Large intestine (tissue), 3 donors: ENCODE data around the gene MYBPC1. TPM values are rescaled to one million over a fixed set of nuclear protein-coding genes. Genes with fewer than 3 reads are reported as not detected.
"Not testable (repeated sequence)": the region's sequence is repeated elsewhere in the genome, so short reads cannot be mapped to it uniquely, and the experiment has no call there.

Experiments used
- DNase-seq, 2 donors: peaks; one replicate each; pipeline versions ENCODE4 v3.0.0 to v3.0.0-alpha.2; 2013
- H3K27ac ChIP-seq: one replicate; pipeline ENCODE4 v1.5.1; 2013; ENCODE audit warnings: low read length
- H3K27me3 ChIP-seq: 2 replicates; pipeline ENCODE4 v1.6.1; 2013; ENCODE audit warnings: low read length; ENCODE audit not compliant: control insufficient read depth, insufficient read depth
- H3K36me3 ChIP-seq: 2 replicates; pipeline ENCODE4 v1.6.1; 2013; ENCODE audit warnings: low read length; ENCODE audit not compliant: control insufficient read depth, insufficient read depth
- H3K4me1 ChIP-seq: one replicate; pipeline ENCODE4 v1.6.1; 2013; ENCODE audit warnings: low read length; ENCODE audit not compliant: control insufficient read depth, insufficient read depth
- H3K4me3 ChIP-seq: one replicate; pipeline ENCODE4 v1.5.1; 2013; ENCODE audit warnings: low read length
- H3K9me3 ChIP-seq: one replicate; pipeline ENCODE4 v1.6.1; 2013; ENCODE audit warnings: mild to moderate bottlenecking, low read depth, low read length, moderate library complexity; ENCODE audit not compliant: control insufficient read depth
- WGBS: methylation state at CpG from one replicate; pipeline ENCODE4 v1.1.5; 2013; ENCODE audit warnings: low lambda C conversion rate; ENCODE audit not compliant: insufficient coverage; 5-methylcytosine and 5-hydroxymethylcytosine counted together
- polyA plus RNA-seq: library from polyadenylated mRNA; unstranded; fragments of 120-200 nt; gene quantifications from one replicate; pipeline ENCODE4 v1.2.1, GENCODE V29; 2013

Gene MYBPC1
- polyA plus RNA-seq, 1 donor: 4.0 TPM

GRCh38 chr12:101722392-101722791 lies 127.6 kb downstream of the MYBPC1 start:
- H3K4me3 ChIP-seq: no peak overlapping the region
- H3K27ac ChIP-seq: no peak overlapping the region
- H3K27me3 ChIP-seq: no peaks in the 10 kb centered on the region
- WGBS: 100% methylated on average over 1 of the region's 4 CpGs
- H3K9me3 ChIP-seq: no peaks in the 10 kb centered on the region
- no peaks in the 10 kb centered on the region for H3K4me1 ChIP-seq
- no peak for DNase-seq
- peaks cover 33% of the 10 kb centered on the region for H3K36me3 ChIP-seq

- Histone ChIP-seq H3K27ac (no peak overlapping the region), H3K27me3 (no peaks in the 10 kb centered on the region), H3K36me3 (peaks cover 33% of the 10 kb centered on the region), H3K4me1 (no peaks in the 10 kb centered on the region), H3K9me3 (no peaks in the 10 kb centered on the region), H3K4me3 (no peak overlapping the region)
- no peak for DNase-seq
Measured at GRCh38 chr12:101727098-101727497, 132.3 kb downstream of the MYBPC1 start.

DNA sequence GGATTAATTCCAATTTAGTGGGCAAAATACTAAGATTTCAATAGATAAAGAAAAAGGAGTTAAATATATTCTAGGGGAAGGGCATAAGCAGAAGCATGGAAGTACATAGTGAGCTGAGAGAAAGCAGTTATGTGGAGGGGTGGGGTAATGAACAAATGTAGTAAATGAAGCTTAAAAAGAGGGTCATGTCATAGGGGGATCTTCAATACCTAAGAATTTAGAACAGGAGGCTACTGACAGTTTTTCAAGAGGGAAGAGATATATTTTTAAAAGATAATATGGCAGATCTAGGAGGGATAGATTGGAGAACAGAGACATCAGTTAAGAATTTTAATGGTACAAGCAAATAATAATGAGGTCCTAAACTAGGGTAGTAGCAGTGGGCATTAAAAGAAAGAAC lies 135.1 kb downstream of the MYBPC1 start:
- no peak overlapping the region for H3K27ac ChIP-seq
- H3K36me3 ChIP-seq: peaks cover 27% of the 10 kb centered on the region
- no peaks in the 10 kb centered on the region for H3K9me3 ChIP-seq
- no peak for DNase-seq
- H3K4me3 ChIP-seq: no peak overlapping the region
- H3K4me1 ChIP-seq: no peaks in the 10 kb centered on the region
- no peaks in the 10 kb centered on the region for H3K27me3 ChIP-seq

DNA sequence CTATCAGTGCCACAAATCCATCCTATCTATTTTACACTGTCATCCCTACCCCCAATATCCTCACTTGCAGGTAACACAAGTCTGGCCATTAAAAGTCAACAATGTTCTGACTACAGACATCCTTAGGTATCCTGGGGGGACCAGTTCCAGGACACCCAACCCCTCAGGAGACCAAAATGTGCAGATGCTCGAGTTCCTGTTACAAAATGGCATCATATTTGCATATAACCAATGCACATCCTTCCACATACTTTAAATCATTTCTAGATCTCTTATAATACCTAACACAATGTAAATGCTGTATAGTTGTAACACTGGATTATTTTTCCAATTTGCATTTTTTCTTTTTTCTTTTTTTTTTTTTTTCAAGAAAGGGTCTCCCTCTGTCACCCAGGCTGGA lies 137.5 kb downstream of the MYBPC1 start:
- Histone ChIP-seq H3K9me3 (no peaks in the 10 kb centered on the region), H3K27me3 (no peaks in the 10 kb centered on the region), H3K4me3 (no peak overlapping the region), H3K36me3 (peaks cover 22% of the 10 kb centered on the region), H3K4me1 (no peaks in the 10 kb centered on the region), H3K27ac (no peak overlapping the region)
- no CpG with 5 or more reads among the region's 1 CpG for WGBS
- DNase-seq: no peak

GRCh38 chr12:101733166-101733565 lies 138.4 kb downstream of the MYBPC1 start:
- WGBS: no CpG with 5 or more reads among the region's 2 CpGs
- DNase-seq: no peak

GRCh38 chr12:101734482-101734881 lies 139.7 kb downstream of the MYBPC1 start:
- DNase-seq, H3K27me3 ChIP-seq, H3K27ac ChIP-seq, H3K9me3 ChIP-seq, H3K4me1 ChIP-seq, H3K4me3 ChIP-seq: not testable (repeated sequence)
- peaks cover 30% of the 10 kb centered on the region for H3K36me3 ChIP-seq
- WGBS: 80% methylated on average over 1 of the region's 5 CpGs

More at GRCh38 chr12:101733166-101733565, 138.4 kb downstream of the MYBPC1 start:
- no peak overlapping the region for H3K27ac ChIP-seq
- H3K4me1 ChIP-seq: no peaks in the 10 kb centered on the region
- H3K27me3 ChIP-seq: no peaks in the 10 kb centered on the region
- no peak overlapping the region for H3K4me3 ChIP-seq
- peaks cover 20% of the 10 kb centered on the region for H3K36me3 ChIP-seq
- H3K9me3 ChIP-seq: no peaks in the 10 kb centered on the region

Other genes starting within 250 kb of the MYBPC1 start
- 97.6 TPM for gene ARL1, start 187.2 kb upstream of the MYBPC1 start, polyA plus RNA-seq
- 0.13 TPM for gene SPIC, start 119.6 kb upstream of the MYBPC1 start, polyA plus RNA-seq
- 174 TPM for gene CHPT1, start 102.7 kb downstream of the MYBPC1 start, polyA plus RNA-seq
- gene SYCP3, start 144.5 kb downstream of the MYBPC1 start, polyA plus RNA-seq: 1.7 TPM
- 41.1 TPM for gene GNPTAB, start 236.0 kb downstream of the MYBPC1 start, polyA plus RNA-seq